Measurements from ENCODE around the gene P4HTM.
A peak's percentile ranks its signal among the peaks of the same experiment; 100 is the strongest.

P4HTM gene

GRCh38 chr3:49019941-49020329 lies 29.9 kb downstream of the P4HTM start:
- TF ChIP-seq, protein P1, sequence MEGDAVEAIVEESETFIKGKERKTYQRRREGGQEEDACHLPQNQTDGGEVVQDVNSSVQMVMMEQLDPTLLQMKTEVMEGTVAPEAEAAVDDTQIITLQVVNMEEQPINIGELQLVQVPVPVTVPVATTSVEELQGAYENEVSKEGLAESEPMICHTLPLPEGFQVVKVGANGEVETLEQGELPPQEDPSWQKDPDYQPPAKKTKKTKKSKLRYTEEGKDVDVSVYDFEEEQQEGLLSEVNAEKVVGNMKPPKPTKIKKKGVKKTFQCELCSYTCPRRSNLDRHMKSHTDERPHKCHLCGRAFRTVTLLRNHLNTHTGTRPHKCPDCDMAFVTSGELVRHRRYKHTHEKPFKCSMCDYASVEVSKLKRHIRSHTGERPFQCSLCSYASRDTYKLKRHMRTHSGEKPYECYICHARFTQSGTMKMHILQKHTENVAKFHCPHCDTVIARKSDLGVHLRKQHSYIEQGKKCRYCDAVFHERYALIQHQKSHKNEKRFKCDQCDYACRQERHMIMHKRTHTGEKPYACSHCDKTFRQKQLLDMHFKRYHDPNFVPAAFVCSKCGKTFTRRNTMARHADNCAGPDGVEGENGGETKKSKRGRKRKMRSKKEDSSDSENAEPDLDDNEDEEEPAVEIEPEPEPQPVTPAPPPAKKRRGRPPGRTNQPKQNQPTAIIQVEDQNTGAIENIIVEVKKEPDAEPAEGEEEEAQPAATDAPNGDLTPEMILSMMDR (IDR thresholded peaks at IDR 0.05; ENCODE audit: low read depth, low read length): no peak
- Histone ChIP-seq H3K36me3 (peaks cover 20% of the 10 kb centered on the region), H3K4me3 (ENCODE audit: low read depth, low read length) (peak overlapping the region; percentile 84), H3K4me1 (no peaks in the 10 kb centered on the region), H3K9me3 (no peaks in the 10 kb centered on the region), H3K27me3 (no peaks in the 10 kb centered on the region)
- DNase-seq: no peak

DNA sequence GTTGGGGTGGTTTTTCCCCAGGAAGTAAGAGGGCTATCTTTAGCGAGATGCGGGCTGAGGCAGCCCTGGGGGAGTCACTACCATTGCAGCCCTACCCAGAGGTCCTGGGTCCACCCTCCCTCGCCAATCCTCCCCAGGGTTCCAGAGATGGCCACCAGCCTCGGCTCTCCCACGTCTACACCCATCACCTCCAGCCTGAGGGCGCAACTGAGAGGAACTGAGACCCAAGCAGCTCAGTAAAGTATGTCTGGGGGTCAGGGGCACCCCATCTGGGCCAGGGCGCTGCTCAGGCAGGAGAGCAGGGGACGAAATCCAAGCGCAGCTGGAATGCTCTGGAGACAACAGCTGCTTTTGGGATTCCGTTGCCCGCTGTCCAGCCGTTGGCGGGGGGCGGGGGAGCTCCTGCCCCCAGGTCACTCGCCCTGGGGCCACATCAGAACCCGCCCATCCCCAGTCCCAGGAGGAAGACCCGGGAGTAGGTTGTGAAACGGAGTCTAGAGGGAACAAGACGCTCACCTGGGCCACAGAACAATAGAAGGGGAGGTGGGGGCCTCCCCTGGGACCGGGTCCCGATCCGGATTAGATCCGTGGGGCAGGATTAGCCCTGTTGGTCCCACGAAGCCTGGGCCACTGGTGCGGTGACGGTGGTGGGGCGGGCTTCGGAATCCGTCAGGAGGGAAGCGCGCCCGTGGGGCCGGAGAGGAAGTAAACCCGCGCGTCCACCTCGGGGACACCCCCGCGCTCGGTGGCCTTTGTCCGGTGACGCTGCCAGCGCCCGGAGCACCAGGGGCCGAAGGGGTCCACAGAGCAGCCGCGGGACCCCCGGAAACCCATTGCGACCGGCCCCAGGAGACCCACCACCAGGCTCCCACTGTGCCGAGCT lies 30.5 kb downstream of the P4HTM start:
- Histone ChIP-seq H3K4me1 (no peaks in the 10 kb centered on the region), H3K36me3 (peaks cover 22% of the 10 kb centered on the region), H3K9me3 (no peaks in the 10 kb centered on the region), H3K4me3 (ENCODE audit: low read depth, low read length) (peak overlapping the region; percentile 84), H3K27me3 (no peaks in the 10 kb centered on the region)
- TF ChIP-seq, protein P1 (IDR thresholded peaks at IDR 0.05; ENCODE audit: low read depth, low read length): no peak
- DNase-seq: no peak

DNA sequence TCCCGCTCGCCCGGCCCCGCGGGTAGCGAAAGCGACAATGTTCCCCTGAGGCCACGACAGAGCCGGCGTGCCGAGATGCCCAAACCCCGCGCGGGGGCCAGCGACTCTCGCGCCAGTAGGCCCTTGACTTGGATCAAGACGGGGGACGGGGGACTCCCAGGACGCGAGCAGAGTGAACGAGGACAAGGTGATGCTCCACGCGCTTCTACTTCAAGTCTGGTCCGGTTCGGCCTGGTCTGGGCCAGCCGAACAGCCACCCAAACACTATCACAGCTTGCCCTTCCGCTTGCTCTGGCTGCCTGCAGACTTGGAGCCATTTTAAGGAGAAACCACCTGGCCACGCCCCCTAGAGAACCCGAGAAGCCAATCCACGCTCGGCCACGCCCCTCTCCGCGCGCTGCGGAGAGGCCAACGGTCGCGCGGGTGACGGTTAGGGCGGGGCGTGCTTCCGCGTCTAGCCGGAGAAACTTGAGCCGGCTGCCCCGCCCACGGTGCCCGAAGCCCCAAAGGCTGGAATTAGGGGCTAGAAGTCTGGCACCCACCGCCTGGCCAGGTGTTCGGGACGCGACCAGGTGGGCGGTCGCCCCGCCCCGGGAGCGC lies 31.3 kb downstream of the P4HTM start:
- H3K9me3 ChIP-seq: no peaks in the 10 kb centered on the region
- TF ChIP-seq, protein P1 (IDR thresholded peaks at IDR 0.05; ENCODE audit: low read depth, low read length): no peak
- peak; percentile 97 for DNase-seq
- H3K27me3 ChIP-seq: no peaks in the 10 kb centered on the region
- peak overlapping the region; percentile 84 for H3K4me3 ChIP-seq (ENCODE audit: low read depth, low read length)
- no peaks in the 10 kb centered on the region for H3K4me1 ChIP-seq
- H3K36me3 ChIP-seq: peaks cover 26% of the 10 kb centered on the region

DNA sequence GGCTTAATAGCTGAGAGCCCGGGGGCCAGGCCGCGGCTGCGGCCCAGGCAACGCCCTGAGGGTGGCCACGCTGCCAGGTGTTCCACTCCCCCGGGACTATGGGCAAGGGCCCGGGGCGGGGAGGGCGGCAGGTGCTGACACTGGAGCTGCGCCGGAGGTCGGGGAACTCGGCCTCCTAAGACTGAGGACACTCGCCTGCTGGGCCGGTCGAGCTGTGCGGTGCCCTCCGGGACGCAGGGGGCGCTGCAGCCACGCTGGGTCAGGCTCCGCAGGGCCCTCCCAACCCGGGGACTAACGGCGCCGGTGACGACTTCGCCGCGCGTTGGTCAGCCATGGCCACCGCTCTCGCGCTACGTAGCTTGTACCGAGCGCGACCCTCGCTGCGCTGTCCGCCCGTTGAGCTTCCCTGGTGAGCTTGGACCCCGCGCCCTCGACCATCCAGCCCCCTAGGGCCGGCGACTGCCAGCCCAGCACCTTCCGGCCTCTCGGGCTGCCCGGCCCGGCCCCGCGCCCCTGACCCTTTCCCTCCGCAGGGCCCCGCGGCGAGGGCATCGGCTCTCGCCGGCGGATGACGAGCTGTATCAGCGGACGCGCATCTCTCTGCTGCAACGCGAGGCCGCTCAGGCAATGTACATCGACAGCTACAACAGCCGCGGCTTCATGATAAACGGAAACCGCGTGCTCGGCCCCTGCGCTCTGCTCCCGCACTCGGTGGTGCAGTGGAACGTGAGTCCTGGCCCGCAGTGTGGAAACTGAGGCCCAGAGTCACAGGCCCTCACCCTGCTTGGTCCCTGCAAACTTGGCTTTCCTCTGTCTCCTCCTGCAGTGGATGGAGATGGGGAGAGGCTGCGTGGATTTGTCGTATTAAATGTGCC lies 32.0 kb downstream of the P4HTM start, which contains the start of gene NDUFAF3:
Gene NDUFAF3 (plus strand): TSS at position 309 of the 875 bp plus-strand sequence. CDS start 24 bp downstream, at position 333.
- Histone ChIP-seq H3K36me3 (peaks cover 26% of the 10 kb centered on the region), H3K4me3 (ENCODE audit: low read depth, low read length) (peak within 1 kb of the TSS; percentile 84), H3K27me3 (no peaks in the 10 kb centered on the region), H3K4me1 (no peaks in the 10 kb centered on the region), H3K9me3 (no peaks in the 10 kb centered on the region)
- TF ChIP-seq, protein P1 (IDR thresholded peaks at IDR 0.05; ENCODE audit: low read depth, low read length): peak; percentile 64
- peak; percentile 88 for DNase-seq

- TF ChIP-seq, protein P1 (IDR thresholded peaks at IDR 0.05; ENCODE audit: low read depth, low read length): no peak
- peaks cover 28% of the 10 kb centered on the region for H3K36me3 ChIP-seq
- H3K27me3 ChIP-seq: no peaks in the 10 kb centered on the region
- no peaks in the 10 kb centered on the region for H3K9me3 ChIP-seq
- H3K4me1 ChIP-seq: no peaks in the 10 kb centered on the region
- peak overlapping the region; percentile 84 for H3K4me3 ChIP-seq (ENCODE audit: low read depth, low read length)
- DNase-seq: no peak
These were observed 32.7 kb downstream of the P4HTM start for GRCh38 chr3:49022688-49023171.

Measured in BE2C (cell line).